NCI-H1092 (cell line): ENCODE results near the gene LRRC18.

Experiments used
- DNase-seq: peaks from one replicate; lab custom pipeline; 2025; lab: John Stamatoyannopoulos, UW

The LRRC18 gene

DNA sequence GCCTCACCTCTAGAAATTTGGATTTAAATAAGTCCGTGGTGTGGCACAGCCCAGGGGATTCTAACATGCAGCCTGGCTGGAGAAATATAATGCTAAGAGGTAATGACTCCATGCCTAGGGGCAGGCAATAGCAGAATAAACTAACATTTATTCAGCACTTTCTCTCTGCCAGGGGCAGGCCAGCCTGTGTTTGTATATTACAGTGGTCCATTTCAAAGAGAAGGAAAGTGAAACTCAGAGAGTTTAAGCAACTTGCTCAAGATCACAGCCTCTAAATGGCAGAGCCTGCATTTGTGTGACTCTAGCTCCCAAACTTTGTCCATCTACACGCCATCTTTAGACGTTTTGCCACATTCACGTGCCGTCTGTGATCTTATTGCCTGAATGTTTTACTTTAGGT lies 6.7 kb upstream of the LRRC18 start:
- DNase-seq, result no peak

DNA sequence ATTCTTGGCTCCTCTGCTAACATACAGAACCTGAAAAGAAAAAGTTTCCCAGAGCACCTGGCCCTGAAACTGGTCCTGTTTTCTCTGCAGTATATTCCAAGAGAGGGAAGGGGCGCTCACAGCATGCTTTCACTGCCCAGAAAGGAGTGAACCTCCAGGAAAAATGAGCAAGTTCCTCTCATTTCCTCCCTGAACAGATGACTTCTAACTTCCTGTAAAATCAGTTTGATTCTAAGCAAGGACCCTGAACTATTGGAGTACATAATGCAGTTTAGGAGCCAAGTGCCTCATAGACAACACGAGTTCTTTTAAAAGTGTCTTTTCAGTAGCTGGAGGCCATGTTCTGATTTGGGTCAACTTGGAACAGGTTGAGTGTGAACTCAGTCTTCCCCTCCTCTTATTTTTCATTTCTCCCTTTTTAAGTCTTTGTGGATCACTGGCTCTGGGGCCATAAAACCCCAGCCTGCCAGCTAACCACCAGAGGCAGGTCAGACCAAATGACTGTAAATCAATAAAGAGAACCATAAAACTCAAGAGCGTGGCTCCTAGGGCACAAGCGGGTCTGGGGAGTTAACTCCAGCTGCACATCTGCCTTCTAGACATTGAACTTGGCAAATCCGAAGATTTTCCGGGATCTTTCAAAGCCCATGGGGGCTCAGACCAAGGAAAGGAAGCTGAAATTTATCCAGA lies 5.9 kb upstream of the LRRC18 start:
- no peak for DNase-seq

DNA sequence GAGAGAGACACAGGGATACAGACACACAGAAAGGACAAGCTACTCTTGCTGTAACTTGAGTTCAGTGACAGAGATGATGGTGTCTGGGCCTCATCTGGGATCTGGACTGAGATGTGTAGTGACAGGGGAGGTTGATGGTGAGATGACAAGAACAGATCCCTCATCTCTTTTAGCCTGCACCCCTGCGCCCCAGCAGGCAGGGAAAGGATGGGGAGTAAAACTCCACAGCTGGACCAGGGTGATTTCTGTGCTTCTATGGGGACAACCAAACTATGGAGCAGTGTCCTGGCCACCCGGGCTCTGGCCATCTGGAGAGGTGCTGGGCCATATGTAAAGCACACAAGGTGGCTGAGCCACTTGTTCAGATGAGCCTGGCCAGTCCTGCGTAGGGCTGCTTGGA lies 4.5 kb upstream of the LRRC18 start:
- no peak for DNase-seq

DNA sequence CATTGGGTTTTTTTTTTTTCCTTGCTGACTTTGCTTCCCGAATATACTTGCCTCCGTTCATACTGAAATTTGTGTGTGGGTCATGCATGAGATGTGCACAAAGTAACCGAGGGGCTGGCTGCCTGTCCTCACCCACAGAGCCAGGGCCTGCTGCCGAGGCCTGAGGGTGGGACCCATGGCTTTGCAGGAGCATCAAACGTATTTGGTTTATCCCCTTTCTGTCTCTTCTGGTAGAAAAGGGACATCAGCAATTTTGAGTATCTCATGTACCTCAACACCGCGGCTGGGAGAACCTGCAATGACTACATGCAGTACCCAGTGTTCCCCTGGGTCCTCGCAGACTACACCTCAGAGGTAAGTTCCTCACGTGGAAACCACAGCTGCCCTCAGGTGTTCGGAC lies 3.5 kb upstream of the LRRC18 start:
- DNase-seq, result no peak

DNA sequence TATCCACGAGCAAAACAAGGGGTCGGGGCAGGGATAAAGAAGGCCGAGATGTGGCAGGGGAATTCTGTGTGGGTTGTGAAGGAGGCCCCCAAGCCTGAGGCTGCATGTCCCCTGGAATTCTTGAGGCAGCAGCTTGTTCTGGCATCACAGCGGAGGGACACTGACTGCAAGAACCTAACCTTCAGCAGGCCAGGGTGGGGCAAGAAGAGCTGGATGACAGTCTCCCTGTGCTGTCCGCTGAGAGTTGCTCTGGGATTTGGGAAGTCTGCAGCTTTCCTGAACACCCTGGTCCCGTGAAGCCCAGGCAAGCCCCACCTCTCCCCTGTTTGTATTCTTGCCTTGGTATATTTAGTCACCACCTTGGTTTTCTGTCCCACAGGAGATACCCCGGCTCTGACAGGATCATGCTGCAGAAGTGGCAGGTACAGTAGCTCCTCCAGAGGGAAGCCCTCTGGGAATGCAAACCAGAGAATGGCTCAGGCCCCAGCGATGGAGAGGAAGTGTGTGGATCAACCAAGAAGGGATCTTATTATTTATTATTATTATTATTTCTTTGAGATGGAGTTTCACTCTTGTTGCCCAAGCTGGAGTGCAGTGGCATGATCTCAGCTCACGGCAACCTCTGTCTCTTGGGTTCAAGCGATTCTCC lies 1.9 kb upstream of the LRRC18 start:
- no peak for DNase-seq

DNA sequence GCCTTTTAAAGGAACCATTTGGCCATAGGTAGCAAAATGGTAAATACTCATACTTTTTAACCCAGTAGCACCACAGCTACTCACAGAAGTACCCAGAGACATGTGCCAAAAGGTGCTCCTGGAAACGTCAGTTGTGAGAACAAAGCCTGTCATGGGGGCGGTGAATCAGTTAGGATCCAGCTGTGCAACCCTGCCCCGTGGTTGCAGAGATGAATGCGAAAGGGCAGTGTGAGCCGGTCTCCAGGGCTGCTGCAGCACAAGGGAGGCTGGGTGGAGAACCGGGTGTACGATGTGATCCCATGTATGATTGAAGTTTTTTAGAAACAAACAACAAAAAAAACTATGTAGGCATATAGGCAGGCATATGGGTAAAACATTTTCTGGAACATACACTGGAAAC lies 1.3 kb upstream of the LRRC18 start:
- no peak for DNase-seq

DNA sequence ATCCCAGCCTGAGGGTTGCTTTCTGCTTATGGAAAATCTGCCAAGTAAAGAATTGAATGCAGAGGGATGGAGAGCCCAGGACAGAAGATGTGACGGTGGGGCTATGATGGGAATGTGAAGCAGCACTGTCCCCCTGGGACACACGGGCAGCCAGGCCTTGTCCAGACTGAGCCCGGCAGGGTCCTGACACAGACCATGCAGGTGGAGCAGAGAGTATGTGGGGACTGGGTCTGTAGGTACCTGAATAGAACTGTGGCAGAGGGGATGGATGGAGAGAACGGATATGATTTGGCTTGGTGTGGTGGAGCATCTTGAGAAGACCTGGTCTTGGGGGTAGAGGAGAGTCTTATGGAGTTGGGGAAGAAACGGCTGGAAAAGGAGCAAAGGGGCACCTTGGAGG lies 732 bp upstream of the LRRC18 start:
- DNase-seq, result no peak

DNA sequence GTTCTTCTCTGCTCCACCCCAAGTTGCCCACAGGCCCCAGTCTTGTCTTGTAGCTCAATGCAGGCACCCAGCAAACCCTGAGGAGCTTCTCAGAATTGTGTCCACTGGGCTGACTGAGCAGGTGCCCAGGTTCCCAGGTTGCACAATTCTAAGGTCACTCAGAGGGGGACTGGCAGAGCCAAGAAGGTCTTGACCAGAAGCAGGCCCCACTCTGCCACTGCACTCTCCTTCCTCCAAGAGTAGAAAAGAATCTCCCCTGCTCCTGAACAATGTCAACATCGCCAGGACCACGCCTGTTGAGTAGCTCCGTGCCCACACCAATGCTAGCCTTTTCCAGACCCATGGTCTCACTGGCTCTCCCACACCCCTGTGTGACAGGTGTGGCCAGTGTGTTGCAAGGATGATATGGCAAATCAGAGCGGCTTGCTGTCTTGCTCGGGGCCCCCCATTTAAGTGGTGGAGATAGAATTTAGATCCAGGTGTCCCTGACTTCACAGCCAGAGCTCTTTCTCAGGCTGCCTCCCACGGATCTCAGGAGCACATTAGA lies 577 bp downstream of the LRRC18 start:
- no peak for DNase-seq

DNA sequence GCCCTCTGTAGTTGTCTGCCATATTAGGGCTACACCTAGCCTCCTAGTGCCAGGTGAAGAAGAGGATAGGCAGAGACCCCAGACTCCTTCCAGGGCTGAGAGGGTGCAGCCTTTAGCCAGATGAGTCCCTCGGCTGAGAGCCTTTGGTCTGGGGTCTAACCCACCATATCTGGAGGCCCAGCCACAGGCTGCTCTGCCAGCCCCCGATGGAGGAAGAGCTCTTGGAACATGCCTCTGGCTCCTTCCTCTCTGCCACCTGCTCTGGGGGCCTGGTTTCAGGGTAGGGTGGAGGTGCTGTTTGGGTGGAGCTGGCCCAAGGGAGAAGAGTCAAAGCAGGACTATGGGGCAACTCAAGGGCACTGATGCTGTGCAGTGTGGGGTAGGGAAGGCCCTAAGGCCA lies 1.4 kb downstream of the LRRC18 start:
- no peak for DNase-seq

DNA sequence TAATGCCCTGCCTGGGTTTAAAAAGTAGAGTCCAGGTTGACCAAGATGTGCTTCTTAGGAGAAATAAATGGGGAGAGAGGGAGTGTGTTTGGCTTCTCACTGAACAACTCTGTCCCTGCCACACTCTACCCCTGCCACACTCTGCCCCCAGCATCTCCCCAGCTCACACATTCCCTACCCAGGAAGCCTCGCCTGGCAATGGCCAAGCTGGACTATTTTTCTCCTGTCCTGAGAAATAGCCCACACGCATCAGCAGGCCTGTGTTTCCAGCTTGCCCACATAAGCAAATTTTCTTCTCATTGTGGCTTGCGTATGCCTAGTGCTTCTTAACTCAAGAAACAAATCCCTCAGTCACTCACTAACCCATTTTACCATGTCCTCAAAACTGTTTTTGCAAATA lies 1.8 kb downstream of the LRRC18 start:
- DNase-seq, result no peak

DNA sequence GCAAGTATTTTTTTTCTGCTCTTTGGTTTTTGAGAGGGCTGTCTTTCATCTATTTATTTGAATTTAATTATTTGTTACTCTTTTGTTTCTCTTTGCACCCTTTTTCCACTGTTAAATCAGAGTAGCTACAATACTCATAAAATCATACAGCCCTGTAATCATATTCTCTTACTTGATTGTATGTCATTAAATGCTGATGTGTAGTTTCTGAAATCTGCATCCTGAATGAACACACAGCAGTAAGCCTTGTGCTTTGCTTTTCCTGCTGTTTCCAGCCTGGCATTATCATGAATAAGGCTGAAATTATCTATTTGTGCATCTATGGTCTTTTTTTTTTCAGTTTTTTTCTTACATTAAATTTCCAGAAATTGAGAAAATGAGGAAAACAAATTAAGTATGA lies 4.1 kb downstream of the LRRC18 start:
- DNase-seq, result no peak

DNA sequence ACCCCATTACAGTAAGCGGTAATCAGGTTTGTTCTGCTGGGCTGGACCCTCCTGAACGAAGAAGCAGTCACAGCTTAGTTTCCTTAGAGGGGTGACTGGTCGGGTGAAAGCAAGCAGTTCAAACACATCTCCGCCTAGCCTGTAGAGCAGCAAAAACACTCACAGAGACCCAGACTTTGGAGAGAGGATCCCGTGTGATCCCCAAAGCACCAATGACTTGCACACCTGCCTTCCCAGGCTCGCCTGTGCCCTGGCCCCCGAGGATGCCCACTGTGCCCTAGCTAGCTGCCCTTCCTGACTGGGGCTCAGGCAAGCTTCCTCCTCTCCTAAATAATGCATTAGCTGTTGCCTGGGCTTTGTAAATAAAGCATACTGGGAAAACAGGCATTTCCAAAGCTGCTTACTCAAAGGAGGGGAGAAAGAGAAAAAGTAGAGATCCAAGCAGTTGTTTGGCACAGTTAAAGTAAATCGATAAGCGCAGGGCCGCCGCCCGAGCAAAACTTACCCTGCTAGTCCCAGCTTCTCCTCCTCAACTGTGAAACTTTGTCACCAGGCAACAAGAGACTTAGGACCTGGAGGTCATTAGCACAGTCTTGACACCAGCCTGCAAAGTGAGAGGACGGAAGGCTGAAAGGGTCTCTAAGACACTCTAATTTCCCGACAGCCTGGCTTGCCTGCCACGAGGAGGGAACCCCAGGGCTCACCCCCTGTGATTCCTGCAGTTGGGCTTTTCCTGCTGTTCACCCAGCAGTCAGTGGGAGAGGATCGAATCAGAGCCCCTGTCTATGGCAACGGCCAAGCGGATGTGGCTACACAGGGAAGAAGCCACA lies 4.8 kb downstream of the LRRC18 start:
- DNase-seq, result no peak

DNA sequence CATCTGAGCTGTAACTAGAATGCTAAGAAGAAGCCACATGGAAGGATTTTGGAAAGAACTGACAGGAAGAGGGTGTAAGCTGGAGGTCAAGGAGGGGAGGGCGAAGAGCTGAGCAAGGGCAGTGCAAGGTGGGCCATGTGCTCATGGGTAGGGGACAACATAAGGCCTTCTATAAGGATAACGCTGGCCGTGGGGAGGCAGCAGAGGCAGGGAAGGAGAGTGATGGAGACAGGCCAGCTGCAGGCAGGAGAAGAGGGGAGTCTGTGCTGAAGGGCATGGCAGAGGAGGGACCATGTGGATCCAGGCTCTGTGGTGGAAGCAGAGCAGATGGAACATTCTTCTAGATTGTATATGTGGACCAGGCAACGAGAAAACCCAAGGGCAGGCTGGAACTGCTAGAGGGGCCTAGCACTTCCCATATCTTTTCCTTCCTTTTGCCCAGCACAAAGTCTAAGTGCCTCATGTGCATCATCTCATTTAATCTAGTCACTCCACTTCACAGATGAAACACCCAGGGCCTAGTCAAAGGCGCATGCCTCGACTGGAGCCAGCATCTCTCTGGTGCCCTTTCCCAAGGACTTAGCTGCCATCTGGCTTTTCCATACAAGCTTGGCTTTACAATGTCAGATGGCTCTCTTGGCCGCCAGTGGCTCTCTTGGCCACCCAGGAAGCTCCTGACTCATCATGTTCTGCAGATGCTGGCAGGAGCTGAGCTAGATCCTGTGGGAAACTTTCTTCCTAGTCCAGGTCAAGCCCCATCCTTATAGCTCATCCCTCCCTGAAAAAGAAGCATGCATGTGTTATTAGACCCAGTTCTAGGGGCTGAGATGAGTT lies 6.6 kb downstream of the LRRC18 start:
- no peak for DNase-seq

DNA sequence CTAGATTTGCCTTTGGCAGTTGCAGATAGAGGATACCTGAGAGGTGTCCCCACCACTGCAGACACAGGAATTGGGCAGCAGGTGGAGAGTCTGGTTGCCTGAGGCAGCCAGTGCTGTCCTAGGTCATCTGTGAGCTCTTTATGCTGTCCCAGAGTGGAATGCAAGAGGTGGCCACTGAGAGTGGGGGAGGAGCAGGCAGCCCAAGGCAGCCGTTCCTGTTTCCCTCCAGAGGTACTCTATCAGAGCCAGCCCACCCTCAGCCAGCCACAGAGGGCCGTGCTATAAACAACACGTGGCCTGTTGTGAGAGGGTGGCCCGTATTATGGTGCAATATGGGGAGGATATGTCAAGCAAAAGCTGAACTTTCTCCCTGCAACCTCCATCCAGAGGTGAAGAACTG lies 8.5 kb downstream of the LRRC18 start:
- DNase-seq, result no peak

DNA sequence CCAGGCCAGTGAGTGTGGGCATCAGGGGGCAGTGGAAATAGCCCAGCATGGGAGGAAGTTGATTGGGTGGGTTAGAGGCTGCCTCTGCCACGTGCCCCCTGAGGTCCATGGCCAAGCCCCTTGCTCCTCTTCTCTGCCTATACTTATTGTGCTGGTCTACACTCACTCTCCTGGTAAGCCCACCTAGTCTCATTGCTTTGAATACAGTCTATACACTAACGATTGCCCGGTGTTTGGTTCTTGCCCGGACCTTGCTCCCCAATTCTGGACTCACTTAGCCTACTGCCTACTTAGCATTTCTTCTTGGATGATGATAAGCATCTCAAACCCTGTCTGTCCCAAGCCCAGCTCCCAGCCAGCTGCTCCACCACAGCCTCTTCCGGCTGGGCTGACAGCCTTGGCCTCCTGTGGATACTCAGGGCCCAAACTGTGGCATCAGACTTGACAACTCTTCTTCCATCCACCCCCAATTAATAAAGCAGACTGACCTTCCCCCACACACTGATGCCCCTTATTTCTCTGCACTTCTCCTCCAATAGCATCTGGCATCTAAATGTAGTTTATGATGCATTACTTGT lies 10.1 kb downstream of the LRRC18 start:
- no peak for DNase-seq

DNA sequence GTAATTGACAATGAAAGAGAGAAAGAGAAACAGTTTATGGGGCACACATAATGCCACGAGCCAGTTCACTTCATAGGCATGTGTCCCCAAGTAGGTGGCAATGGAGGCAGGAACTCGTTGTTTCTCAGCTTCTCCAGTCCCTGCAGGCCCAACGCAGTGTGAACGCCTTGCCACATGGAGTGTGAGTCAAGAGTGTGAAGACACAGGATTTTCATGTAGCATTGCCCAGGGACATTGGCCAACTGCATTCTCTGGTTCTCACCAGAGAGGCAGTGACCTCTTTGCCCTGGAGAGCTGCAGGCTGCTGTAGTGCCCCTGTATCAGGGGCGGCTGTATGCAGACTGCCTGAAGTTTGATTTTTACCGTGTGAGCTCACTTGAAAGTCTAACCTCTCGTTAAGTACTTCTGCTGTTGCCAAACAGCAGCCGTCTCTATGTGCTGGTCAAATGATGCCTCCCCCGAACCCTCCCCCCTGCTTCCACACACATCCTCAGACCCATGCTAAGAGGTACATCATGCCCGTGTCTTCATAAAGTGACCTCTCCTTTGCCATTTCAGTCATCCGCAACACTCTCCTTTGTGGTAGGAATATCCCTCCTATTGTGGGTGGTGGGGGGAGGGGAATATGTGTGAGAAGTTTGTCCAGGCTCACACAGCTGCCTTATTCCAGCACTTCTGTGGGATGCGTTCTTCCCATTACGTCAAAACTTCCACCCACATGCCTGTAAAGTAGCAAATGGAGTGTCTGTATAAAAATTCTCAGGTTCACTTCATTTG lies 12.7 kb downstream of the LRRC18 start:
- no peak for DNase-seq

DNA sequence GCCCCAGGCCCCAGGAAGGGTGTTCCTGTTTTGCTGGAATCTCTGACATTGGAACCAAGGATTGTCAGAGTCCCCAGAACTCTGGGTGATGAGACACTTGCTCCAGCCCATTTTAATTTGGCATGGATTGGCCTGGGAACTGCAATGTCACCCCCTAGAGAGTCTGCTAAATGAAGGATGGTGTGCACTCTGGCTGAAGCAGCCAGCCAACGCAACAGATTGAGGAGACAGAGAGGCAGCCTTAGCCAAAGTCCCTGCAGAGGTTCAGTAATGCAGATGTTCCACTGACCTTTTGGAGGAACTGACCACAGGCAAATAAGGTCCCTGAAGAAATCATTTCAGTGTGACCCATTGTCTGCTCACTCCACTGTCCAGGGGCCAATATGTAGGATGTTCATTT lies 13.4 kb downstream of the LRRC18 start:
- DNase-seq, result no peak

DNA sequence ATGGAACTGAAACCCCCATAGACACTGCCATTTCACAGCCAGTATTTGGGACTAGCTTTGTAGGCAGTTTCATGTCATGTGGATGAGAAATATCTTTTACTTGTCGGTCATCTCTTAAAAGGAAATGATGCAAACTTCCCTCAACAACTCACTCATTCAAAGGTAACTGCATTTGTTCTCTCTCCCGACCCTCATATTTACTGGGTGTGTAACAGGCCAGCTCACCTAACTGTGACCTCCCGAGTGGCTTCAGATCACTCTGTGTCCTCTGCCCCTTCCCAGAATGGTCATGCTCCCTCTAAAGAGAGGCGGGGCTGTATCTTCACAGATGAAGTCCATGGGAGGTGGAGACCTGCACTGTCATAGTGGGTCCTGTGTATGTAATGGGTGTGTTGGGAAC lies 14.7 kb downstream of the LRRC18 start:
- no peak for DNase-seq

DNA sequence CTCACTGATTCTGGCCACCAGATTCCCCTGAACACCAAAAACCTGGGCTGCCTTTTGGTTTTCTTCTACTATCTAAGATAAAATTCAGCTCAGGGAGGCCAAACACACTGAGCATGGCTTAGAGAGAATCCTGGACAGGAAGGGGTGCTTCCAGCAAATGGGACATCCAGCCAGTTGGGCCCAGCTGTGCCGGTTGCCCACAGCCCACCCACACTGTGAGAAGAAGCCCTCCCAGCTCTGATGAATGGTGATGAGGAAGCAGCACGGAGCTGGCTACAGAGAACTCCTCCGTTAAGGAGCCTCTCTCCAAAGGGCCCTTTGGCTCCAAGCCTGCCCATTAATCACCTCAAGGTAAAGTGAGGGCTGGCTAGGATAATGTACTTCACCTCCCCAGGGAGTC lies 15.9 kb downstream of the LRRC18 start:
- DNase-seq, result no peak

DNA sequence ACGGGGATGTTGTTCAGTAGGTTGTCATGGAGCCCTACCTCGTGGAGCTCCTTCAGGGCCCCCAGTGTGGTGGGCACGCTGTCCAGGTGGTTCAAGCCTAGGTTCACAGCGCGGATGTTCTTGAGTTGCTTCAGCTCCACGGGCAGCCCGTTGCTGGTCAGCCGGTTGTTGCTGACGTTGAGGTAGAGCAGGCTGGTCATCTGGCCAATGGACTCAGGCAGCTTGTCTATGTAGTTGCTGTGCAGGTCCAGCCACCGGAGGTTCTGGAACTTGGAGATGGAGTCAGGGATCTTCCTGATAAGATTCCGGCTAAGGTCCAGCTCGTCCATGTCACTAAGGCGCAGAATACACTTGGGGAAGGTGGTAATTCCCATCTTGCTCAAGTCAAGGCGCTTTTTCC lies 26.0 kb downstream of the LRRC18 start:
- DNase-seq, result no peak

DNA sequence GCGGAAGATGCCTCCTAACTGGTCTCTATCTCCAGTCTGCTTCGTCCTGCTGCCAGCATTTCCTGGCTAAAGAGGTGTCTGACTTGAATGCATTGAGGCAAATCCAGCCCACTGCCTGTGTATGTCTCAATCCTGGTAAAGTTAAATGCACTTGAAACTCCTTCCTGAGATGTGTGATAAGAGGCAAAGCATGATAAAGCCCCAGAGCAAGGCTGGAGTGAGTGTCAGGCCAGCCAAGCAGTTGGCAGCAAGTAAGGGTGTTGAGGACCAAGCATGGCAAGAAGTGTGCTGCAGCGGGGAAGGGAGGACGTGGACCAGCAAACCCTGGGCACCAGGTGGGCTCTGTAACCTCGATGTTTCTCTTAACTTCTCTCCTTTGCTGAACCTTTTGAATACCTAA lies 29.1 kb downstream of the LRRC18 start:
- DNase-seq, result no peak
